OCI-LY1 (cell line): ENCODE measurements around the gene PNPLA8.

Source experiments
- EZH2 ChIP-seq: fragments of 200-600 bp; sonication (generic), shearing (Covaris generic); IDR thresholded peaks from 2 replicates; pipeline ENCODE4 v1.8.0; 2017; ENCODE audit warnings: borderline replicate concordance, mixed run types, mild to moderate bottlenecking, antibody characterized with exemption, low read length, moderate library complexity, mixed read lengths
- TF ChIP-seq, protein P1 (sequence below): fragments of 200-600 bp; sonication (generic), shearing (Covaris generic); IDR thresholded peaks from 2 replicates; pipeline ENCODE4 v1.5.1; 2017; ENCODE audit warnings: mild to moderate bottlenecking, antibody characterized with exemption, low read length, moderate library complexity, mixed read lengths

DNA sequence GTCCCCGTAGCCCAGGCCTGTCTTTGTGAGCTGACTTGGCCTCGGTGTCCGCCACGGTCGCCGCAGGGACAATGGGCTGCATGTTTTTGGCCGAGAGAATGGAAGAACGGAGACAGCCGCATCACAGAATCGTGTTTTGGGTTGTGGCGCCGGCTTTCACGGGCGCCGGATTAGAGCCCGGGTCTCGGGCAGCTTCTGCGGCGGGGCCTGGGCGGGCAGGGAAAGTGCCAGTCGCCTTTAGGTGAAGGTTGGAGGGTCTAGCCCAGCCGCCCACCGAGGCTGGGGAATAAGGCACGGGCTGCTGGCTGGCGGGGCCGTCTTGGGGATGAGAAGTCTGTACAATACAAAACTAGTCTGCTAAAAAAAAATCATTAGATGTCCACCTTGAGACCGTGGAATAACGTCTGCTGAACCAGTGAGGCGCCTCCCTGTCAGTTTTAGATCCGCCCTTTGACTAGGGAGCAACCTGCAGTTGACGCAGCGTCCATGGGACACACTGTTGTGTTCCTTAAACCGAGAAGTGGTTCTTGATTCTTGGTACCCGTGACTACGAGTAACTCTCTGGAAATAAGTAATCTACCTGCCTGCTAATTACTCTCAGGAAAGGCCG, 44.3 kb upstream of the PNPLA8 start:
- TF ChIP-seq, protein P1, sequence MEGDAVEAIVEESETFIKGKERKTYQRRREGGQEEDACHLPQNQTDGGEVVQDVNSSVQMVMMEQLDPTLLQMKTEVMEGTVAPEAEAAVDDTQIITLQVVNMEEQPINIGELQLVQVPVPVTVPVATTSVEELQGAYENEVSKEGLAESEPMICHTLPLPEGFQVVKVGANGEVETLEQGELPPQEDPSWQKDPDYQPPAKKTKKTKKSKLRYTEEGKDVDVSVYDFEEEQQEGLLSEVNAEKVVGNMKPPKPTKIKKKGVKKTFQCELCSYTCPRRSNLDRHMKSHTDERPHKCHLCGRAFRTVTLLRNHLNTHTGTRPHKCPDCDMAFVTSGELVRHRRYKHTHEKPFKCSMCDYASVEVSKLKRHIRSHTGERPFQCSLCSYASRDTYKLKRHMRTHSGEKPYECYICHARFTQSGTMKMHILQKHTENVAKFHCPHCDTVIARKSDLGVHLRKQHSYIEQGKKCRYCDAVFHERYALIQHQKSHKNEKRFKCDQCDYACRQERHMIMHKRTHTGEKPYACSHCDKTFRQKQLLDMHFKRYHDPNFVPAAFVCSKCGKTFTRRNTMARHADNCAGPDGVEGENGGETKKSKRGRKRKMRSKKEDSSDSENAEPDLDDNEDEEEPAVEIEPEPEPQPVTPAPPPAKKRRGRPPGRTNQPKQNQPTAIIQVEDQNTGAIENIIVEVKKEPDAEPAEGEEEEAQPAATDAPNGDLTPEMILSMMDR = no peak
- no peak for TF ChIP-seq EZH2
